Panc1 (cell line): ENCODE results near the gene SYNPR. TPM values are rescaled to one million over a fixed set of nuclear protein-coding genes. Genes with fewer than 3 reads are reported as not detected.

Source experiments
- ATAC-seq: fragments of 200-7000 bp; cut with Tn5 transposase; 2 replicates; pipeline ENCODE4 v1.9.1; 2020; ENCODE audit warnings: mild to moderate bottlenecking, moderate library complexity
- BruUV-seq: library from RNA; stranded (reverse); fragments of 400-500 nt; replicated peaks from 2 replicates; lab custom pipeline; 2021; lab: Mats Ljungman, UMichigan
- CTCF ChIA-PET: fragments of 300-600 bp; sonication (Branson Sonifier 250); formaldehyde crosslinking; loops from one replicate; lab custom pipeline; 2022; ENCODE audit warnings: antibody characterized with exemption; lab: Charles Lee
- POLR2A ChIA-PET: fragments of 300-600 bp; sonication (Branson Sonifier 250); formaldehyde crosslinking; loops from one replicate; lab custom pipeline; 2022; ENCODE audit warnings: antibody characterized with exemption; lab: Charles Lee
- DNase-seq: peaks from one replicate; pipeline ENCODE4 v3.0.0-alpha.2; 2010; ENCODE audit warnings: low read depth, low spot score
- H3K27ac ChIP-seq: 2 replicates; pipeline ENCODE4 v1.5.1; 2011; ENCODE audit warnings: mild to moderate bottlenecking, low read length, inconsistent platforms
- H3K27me3 ChIP-seq: fragments of 200-500 bp; sonication (Bioruptor generic); 2 replicates; pipeline ENCODE4 v1.6.0; 2014; ENCODE audit warnings: low read length, inconsistent platforms; ENCODE audit not compliant: control insufficient read depth, insufficient read depth
- H3K36me3 ChIP-seq: fragments of 200-500 bp; sonication (Bioruptor generic); 2 replicates; pipeline ENCODE4 v1.5.1; 2014; ENCODE audit warnings: inconsistent platforms, mild to moderate bottlenecking, low read length, moderate library complexity; ENCODE audit not compliant: control insufficient read depth, insufficient read depth
- H3K4me1 ChIP-seq: 2 replicates; pipeline ENCODE4 v1.5.1; 2011; ENCODE audit warnings: inconsistent platforms, mild to moderate bottlenecking, low read length, moderate library complexity; ENCODE audit not compliant: control insufficient read depth, insufficient read depth
- H3K4me3 ChIP-seq, 2 experiments: 2 replicates each; pipeline ENCODE4 v1.5.1; 2011 to 2012; ENCODE audit warnings: low read depth in 2 of 2, low read length in 2 of 2, mild to moderate bottlenecking in 2 of 2, inconsistent platforms in 1 of 2, moderate library complexity in 1 of 2
- H3K9me3 ChIP-seq: fragments of 200-500 bp; sonication (Bioruptor generic); 2 replicates; pipeline ENCODE4 v1.5.1; 2014; ENCODE audit warnings: low read depth, mild to moderate bottlenecking, inconsistent platforms, low read length, moderate library complexity; ENCODE audit not compliant: control insufficient read depth, insufficient read depth
- CTCF ChIP-seq: fragments of 450-650 bp; IDR thresholded peaks from 2 replicates; pipeline ENCODE4 v1.5.1; 2017; ENCODE audit warnings: mild to moderate bottlenecking
- POLR2AphosphoS5 ChIP-seq: IDR thresholded peaks from 2 replicates; pipeline ENCODE4 v1.6.1; 2012; ENCODE audit warnings: mild to moderate bottlenecking, low read depth, low read length, moderate library complexity
- SIN3A ChIP-seq: IDR thresholded peaks from 2 replicates; pipeline ENCODE4 v1.6.1; 2012; ENCODE audit warnings: low read depth, mild to moderate bottlenecking, low read length, moderate library complexity, borderline replicate concordance; ENCODE audit not compliant: insufficient read depth
- TCF7L2 ChIP-seq: IDR thresholded peaks from 2 replicates; pipeline ENCODE4 v1.6.1; 2011; ENCODE audit warnings: mild to moderate bottlenecking, low read depth, low read length, inconsistent platforms
- in situ Hi-C: cut with HindIII; loops from 2 replicates; pipeline ENCODE4 v1.10.0; 2016; ENCODE audit warnings: low sequenced_read_pairs, low pct_unique_long_range_greater_than_20kb
- intact Hi-C: fragments of 100-400 bp; cut with micrococcal nuclease; formaldehyde crosslinking; loops from one replicate; pipeline ENCODE4 v1.10.0; 2022; ENCODE audit not compliant: unreplicated experiment
- total RNA-seq: library from RNA; stranded (reverse); gene quantifications from one replicate; pipeline ENCODE4 v1.2.1, GENCODE V29; 2021; ENCODE audit not compliant: unreplicated experiment
- TF ChIP-seq, protein P1 (sequence below), 2 experiments: IDR thresholded peaks; 2 replicates each; pipeline ENCODE4 v1.6.1; 2011 to 2012; ENCODE audit warnings: low read depth in 2 of 2, control low read depth in 1 of 2, low read length in 1 of 2, mild to moderate bottlenecking in 1 of 2, moderate library complexity in 1 of 2; ENCODE audit not compliant: insufficient read depth in 1 of 2

SYNPR gene
- total RNA-seq, 1 experiment from 2014 or later = not detected

GRCh38 chr3:63343674-63344073 is 65.6 kb downstream of the SYNPR start:
- CTCF ChIA-PET = no interaction called here
- POLR2A ChIA-PET = no interaction called here
- TF ChIP-seq POLR2AphosphoS5 = no peak
- no peak for TF ChIP-seq SIN3A
- no peak for TF ChIP-seq CTCF
- TF ChIP-seq, protein P1, sequence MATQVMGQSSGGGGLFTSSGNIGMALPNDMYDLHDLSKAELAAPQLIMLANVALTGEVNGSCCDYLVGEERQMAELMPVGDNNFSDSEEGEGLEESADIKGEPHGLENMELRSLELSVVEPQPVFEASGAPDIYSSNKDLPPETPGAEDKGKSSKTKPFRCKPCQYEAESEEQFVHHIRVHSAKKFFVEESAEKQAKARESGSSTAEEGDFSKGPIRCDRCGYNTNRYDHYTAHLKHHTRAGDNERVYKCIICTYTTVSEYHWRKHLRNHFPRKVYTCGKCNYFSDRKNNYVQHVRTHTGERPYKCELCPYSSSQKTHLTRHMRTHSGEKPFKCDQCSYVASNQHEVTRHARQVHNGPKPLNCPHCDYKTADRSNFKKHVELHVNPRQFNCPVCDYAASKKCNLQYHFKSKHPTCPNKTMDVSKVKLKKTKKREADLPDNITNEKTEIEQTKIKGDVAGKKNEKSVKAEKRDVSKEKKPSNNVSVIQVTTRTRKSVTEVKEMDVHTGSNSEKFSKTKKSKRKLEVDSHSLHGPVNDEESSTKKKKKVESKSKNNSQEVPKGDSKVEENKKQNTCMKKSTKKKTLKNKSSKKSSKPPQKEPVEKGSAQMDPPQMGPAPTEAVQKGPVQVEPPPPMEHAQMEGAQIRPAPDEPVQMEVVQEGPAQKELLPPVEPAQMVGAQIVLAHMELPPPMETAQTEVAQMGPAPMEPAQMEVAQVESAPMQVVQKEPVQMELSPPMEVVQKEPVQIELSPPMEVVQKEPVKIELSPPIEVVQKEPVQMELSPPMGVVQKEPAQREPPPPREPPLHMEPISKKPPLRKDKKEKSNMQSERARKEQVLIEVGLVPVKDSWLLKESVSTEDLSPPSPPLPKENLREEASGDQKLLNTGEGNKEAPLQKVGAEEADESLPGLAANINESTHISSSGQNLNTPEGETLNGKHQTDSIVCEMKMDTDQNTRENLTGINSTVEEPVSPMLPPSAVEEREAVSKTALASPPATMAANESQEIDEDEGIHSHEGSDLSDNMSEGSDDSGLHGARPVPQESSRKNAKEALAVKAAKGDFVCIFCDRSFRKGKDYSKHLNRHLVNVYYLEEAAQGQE (IDR thresholded peaks at IDR 0.05; ENCODE audit: insufficient read depth in 1 of 2, low read depth in 2 of 2, low read length in 1 of 2) = no peak
- TF ChIP-seq TCF7L2 = no peak
- Histone ChIP-seq H3K4me1 (no peaks in the 10 kb centered on the region), H3K27me3 (no peaks in the 10 kb centered on the region), H3K27ac (no peak overlapping the region), H3K4me3 (no peak overlapping the region), H3K9me3 (no peaks in the 10 kb centered on the region), H3K36me3 (no peaks in the 10 kb centered on the region)
- intact Hi-C loops = no loop called here
- BruUV-seq = no TSS peak
- in situ Hi-C loops = no loop called here
- DNase-seq (peak; percentile 13), ATAC-seq (no peak)

DNA sequence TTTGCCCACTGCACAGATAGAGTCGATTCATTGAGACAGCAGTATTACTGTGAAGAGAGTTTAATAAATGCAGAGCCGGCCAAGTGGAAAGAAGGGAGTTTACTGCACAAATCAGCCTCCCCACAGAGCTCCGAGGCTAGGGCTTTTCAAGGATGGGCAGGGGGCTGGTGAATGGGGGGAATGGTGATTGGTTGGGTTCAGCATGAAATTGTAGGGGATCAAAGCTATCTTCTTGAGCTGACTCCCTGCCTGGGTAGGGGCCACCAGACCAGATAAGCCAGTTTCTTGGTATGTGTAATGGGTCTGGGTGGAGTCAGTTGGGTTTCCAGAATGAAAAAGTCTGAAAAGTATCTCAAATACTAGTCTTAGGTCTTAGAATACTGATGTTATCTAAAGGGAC is 66.6 kb downstream of the SYNPR start:
- Histone ChIP-seq H3K27ac (no peak overlapping the region), H3K36me3 (no peaks in the 10 kb centered on the region), H3K4me1 (no peaks in the 10 kb centered on the region), H3K4me3 (no peak overlapping the region), H3K9me3 (no peaks in the 10 kb centered on the region), H3K27me3 (no peaks in the 10 kb centered on the region)
- intact Hi-C loops (no loop called here), in situ Hi-C loops (no loop called here)
- no peak for ATAC-seq
- no peak for DNase-seq
- BruUV-seq = no TSS peak
- no peak for TF ChIP-seq POLR2AphosphoS5
- TF ChIP-seq TCF7L2 = no peak
- TF ChIP-seq CTCF = no peak
- TF ChIP-seq, protein P1 (IDR thresholded peaks at IDR 0.05; ENCODE audit: insufficient read depth in 1 of 2, low read depth in 2 of 2, low read length in 1 of 2) = no peak
- TF ChIP-seq SIN3A = no peak
- ChIA-PET CTCF (interaction anchor here (0.7 kb wide), 1 partner anchor 360 kb away, joined by 3 read pairs; no protein-coding TSS in a partner anchor), POLR2A (no interaction called here)
